ENCODE data around the gene CCDC141. TPM values are rescaled to one million over a fixed set of nuclear protein-coding genes. Genes with fewer than 3 reads are reported as not detected.
"Not testable (repeated sequence)": the region's sequence is repeated elsewhere in the genome, so short reads cannot be mapped to it uniquely, and the experiment has no call there.

CCDC141 gene, protein sequence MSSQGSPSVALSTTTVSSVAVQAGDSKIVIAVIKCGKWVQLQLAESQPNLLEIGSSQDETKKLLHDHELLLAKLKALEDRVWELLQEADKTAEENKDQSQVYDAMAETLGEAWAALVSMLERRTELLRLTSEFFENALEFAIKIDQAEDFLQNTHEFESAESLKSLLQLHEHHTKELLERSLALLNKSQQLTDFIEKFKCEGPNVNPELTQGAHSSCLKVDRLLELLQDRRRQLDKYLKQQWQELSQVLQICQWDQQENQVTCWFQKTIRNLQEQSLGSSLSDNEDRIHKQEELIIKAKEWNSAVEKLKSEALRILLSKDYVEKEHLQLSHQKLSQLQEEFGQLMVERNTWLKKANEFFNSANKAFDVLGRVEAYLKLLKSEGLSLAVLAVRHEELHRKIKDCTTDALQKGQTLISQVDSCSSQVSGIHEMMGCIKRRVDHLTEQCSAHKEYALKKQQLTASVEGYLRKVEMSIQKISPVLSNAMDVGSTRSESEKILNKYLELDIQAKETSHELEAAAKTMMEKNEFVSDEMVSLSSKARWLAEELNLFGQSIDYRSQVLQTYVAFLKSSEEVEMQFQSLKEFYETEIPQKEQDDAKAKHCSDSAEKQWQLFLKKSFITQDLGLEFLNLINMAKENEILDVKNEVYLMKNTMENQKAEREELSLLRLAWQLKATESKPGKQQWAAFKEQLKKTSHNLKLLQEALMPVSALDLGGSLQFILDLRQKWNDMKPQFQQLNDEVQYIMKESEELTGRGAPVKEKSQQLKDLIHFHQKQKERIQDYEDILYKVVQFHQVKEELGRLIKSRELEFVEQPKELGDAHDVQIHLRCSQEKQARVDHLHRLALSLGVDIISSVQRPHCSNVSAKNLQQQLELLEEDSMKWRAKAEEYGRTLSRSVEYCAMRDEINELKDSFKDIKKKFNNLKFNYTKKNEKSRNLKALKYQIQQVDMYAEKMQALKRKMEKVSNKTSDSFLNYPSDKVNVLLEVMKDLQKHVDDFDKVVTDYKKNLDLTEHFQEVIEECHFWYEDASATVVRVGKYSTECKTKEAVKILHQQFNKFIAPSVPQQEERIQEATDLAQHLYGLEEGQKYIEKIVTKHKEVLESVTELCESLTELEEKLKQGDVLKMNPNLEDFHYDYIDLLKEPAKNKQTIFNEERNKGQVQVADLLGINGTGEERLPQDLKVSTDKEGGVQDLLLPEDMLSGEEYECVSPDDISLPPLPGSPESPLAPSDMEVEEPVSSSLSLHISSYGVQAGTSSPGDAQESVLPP (N-terminal part only)
- total RNA-seq, result under 1 TPM; 0.58 to 0.84 (median 0.74) TPM

DNA sequence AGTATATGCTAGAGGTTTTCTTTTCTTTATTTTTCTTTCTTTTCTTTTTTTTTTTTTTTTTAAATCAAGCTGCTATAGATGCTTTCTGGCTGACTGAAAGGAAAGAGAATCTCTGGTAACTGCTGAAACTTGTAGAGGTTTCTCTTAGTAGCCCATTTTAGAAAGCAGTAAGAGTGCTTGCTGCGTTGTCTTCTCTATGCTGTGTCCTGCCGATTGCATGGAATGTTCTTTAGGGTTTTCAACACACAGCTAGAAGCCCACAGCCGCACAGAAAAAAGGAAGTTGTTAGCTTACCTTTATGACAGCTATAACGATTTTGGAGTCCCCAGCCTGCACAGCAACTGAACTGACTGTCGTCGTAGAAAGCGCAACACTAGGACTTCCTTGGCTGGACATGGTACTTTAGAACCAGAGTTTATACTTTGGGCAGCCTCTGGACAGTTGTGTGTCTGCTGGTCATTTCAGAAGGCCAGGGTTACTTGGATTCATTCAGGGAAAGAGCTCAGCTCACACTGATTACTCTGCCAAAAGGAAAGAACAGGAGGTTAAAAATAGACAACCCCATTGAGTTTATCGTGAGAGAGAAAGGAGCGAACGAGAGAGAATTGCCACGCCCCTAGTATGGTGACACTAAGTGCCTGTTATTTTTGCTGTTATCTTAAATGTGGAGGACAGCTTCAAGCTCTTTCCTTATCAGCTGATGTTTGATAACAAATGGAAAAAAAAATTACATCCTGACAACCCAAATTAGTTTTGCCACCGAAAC is at the start of gene CCDC141:
Gene CCDC141, minus strand, starts transcription at position 592 of the 766 bp plus-strand sequence. Its CDS starts 196 bp downstream, at position 396.
- H3K36me3 Mint-ChIP-seq (ENCODE audit: insufficient read depth), result no peaks in the 10 kb centered on the region
- H3K4me3 Mint-ChIP-seq, result peak within 1 kb of the TSS; percentile 86
- H3K9me3 Mint-ChIP-seq, result no peaks in the 10 kb centered on the region
- no peaks in the 10 kb centered on the region for H3K27me3 Mint-ChIP-seq (ENCODE audit: low read depth)
- DNase-seq (no peak), ATAC-seq (peak; percentile 79 to 81)
- H3K4me1 Mint-ChIP-seq (ENCODE audit: low read depth), result peaks cover 41% of the 10 kb centered on the region

DNA sequence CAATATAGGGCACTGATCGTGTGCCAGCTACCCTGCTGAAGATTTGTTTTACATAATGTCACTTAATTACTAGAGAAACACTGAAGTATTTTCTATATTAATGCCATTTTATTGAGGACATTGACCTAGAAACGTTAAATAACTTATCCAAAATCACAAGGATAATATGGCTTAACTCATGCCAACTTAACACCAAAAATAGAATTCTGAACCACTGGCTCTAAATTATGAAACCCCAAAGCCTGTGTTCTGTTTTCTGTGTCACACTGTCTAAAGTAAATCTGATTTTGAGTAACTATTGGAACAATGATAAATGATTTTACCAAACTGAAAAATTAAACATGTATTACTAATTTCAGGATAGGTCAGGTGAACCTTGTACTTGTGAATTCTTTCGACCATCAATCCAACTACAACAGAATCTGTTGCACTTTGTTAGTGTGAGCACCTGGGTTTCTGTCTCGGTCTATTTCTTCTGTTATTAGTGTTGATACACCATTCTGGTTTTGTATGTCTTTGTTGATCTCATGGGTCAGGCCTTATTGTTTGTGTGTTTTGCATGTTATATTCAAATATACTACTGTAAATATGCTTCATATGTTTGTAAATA is 48.2 kb upstream of the CCDC141 start:
- no peaks in the 10 kb centered on the region for H3K9me3 Mint-ChIP-seq
- DNase-seq, result no peak

DNA sequence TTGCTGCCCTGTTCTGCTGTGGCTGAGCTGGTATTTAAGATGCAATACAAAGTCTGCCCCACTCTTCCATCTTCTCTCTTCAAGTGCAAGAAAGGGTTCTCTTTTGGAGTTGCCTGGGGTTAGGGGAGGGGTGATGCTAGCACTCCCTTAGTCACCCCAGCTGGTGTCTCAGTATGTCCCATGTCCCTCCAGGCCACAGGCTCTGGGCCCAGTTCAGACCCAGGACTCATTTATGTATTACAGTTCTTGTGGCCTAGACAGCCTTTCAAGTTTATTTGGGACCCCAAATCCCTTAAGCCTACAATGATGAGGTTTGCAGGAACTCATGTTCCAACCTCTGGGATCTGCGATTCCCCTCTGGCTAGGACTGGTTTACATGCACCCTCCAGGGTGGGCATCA is 47.2 kb upstream of the CCDC141 start:
- DNase-seq (no peak), ATAC-seq (no peak)
- no peaks in the 10 kb centered on the region for H3K27me3 Mint-ChIP-seq (ENCODE audit: low read depth)
- no peaks in the 10 kb centered on the region for H3K36me3 Mint-ChIP-seq (ENCODE audit: insufficient read depth)
- no peak overlapping the region for H3K4me3 Mint-ChIP-seq
- H3K9me3 Mint-ChIP-seq, result no peaks in the 10 kb centered on the region
- H3K4me1 Mint-ChIP-seq (ENCODE audit: low read depth), result peaks cover 18% of the 10 kb centered on the region

More for the DNA sequence above, 48.2 kb upstream of the CCDC141 start:
- no peaks in the 10 kb centered on the region for H3K27me3 Mint-ChIP-seq (ENCODE audit: low read depth)
- no peak overlapping the region for H3K4me3 Mint-ChIP-seq
- peaks cover 18% of the 10 kb centered on the region for H3K4me1 Mint-ChIP-seq (ENCODE audit: low read depth)
- H3K36me3 Mint-ChIP-seq (ENCODE audit: insufficient read depth), result no peaks in the 10 kb centered on the region
- no peak for ATAC-seq

DNA sequence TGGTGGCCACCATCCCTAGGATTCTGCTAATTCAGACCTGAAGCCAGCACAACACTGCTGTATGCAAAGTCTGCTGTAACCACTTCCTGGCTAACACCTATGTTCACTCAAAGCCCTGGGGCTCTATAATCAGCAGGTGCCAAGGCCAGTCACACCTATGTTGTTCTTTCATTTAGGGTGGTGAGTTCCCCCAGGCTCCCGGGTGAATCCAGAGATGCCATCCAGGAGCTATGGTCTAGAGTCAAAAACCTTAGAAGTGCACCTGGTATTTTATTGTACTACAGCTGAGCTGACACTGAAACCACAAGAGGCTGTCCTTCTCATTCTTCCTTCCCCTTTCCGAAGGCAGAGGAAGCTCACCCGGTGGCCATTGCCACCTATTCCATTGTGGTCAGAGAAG is 46.2 kb upstream of the CCDC141 start:
- no peaks in the 10 kb centered on the region for H3K36me3 Mint-ChIP-seq (ENCODE audit: insufficient read depth)
- no peak for DNase-seq
- peak; percentile 23 to 38 for ATAC-seq
- peaks cover 18% of the 10 kb centered on the region for H3K4me1 Mint-ChIP-seq (ENCODE audit: low read depth)
- no peaks in the 10 kb centered on the region for H3K9me3 Mint-ChIP-seq
- H3K27me3 Mint-ChIP-seq (ENCODE audit: low read depth), result no peaks in the 10 kb centered on the region
- H3K4me3 Mint-ChIP-seq, result no peak overlapping the region

DNA sequence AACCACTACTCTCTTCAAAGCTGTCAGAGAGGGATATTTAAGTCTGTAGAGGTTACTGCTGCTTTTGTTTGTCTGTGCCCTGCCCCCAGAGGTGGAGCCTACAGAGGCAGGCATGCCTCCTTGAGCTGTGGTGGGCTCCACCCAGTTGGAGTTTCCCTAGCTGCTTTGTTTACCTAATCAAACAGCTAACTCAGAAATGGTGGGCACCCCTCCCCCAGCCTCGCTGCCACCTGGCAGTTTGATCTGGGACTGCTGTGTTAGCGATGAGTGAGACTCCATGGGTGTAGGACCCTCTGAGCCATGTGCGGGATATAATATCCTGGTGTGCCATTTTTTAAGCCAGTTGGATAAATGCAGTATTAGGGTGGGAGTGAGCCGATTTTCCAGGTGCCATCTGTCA is 43.0 kb upstream of the CCDC141 start:
- not testable (repeated sequence) for H3K27me3 Mint-ChIP-seq (ENCODE audit: low read depth); H3K36me3 Mint-ChIP-seq (ENCODE audit: insufficient read depth); H3K4me3 Mint-ChIP-seq; ATAC-seq; H3K9me3 Mint-ChIP-seq; DNase-seq
- peaks cover 18% of the 10 kb centered on the region for H3K4me1 Mint-ChIP-seq (ENCODE audit: low read depth)

DNA sequence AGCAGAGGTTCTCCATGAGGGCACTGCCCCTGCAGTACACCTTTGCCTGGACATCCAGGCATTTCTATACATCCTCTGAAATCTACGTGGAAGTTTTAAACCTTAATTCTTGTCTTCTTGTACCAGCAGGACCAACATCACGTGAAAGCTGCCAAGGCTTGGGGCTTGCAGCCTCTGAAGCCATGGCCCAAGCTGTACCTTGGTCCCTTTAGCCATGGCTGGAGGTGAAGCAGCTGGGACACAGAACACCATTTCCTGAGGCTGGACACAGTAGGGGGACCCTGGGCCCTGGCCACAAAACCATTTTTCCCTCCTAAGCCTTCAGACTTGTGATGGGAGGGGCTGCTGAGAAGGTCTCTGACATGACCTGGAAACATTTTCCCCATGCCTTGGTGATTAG is 32.8 kb upstream of the CCDC141 start:
- no peak overlapping the region for H3K4me3 Mint-ChIP-seq
- no peaks in the 10 kb centered on the region for H3K27me3 Mint-ChIP-seq (ENCODE audit: low read depth)
- ATAC-seq (no peak), DNase-seq (no peak)
- peaks cover 17% of the 10 kb centered on the region for H3K9me3 Mint-ChIP-seq
- H3K4me1 Mint-ChIP-seq (ENCODE audit: low read depth), result no peaks in the 10 kb centered on the region
- H3K36me3 Mint-ChIP-seq (ENCODE audit: insufficient read depth), result no peaks in the 10 kb centered on the region

DNA sequence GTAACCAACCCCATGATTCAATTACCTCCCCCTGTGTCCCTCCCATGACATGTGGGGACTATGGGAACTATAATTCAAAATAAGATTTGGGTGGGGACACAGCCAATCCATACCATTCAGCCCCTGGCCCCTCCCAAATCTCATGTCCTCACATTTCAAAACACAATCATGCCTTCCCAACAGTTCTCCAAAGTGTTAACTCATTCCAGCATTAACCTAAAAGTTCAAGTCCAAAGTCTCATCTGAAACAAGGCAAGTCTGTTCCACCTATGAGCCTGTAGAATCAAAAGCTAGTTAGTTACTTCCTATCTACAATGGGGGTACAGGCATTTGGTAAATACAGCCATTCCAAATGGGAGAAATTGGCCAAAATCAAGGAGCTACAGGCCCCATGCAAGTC is 32.0 kb upstream of the CCDC141 start:
- H3K36me3 Mint-ChIP-seq (ENCODE audit: insufficient read depth), result no peaks in the 10 kb centered on the region
- no peaks in the 10 kb centered on the region for H3K27me3 Mint-ChIP-seq (ENCODE audit: low read depth)

DNA sequence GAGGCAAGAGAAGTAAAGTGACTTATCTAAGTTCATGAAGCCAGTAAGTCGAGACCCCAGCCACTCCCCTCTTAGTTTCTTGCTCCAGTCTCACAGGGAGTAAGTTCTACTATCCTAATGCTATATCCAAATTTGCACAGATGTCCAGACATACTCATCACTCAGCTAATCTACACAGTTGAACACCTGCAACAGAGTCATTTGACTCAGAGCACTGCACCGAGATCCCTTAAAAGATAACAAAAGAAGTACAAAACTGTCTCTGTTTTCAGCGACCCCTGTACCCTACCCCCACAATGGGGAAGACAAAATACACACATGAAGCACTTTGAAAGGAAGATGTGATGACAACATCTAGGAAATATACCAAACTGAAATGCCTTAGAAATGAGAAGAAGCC is 22.6 kb upstream of the CCDC141 start:
- Mint-ChIP-seq H3K9me3 (peaks cover 6% of the 10 kb centered on the region), H3K27me3 (ENCODE audit: low read depth) (no peaks in the 10 kb centered on the region), H3K36me3 (ENCODE audit: insufficient read depth) (no peaks in the 10 kb centered on the region), H3K4me1 (ENCODE audit: low read depth) (no peaks in the 10 kb centered on the region), H3K4me3 (no peak overlapping the region)
- ATAC-seq (no peak), DNase-seq (no peak)

More for the DNA sequence above, 32.0 kb upstream of the CCDC141 start:
- no peak for ATAC-seq
- H3K4me1 Mint-ChIP-seq (ENCODE audit: low read depth), result no peaks in the 10 kb centered on the region
- H3K4me3 Mint-ChIP-seq, result no peak overlapping the region
- H3K9me3 Mint-ChIP-seq, result peaks cover 22% of the 10 kb centered on the region
- DNase-seq, result no peak

DNA sequence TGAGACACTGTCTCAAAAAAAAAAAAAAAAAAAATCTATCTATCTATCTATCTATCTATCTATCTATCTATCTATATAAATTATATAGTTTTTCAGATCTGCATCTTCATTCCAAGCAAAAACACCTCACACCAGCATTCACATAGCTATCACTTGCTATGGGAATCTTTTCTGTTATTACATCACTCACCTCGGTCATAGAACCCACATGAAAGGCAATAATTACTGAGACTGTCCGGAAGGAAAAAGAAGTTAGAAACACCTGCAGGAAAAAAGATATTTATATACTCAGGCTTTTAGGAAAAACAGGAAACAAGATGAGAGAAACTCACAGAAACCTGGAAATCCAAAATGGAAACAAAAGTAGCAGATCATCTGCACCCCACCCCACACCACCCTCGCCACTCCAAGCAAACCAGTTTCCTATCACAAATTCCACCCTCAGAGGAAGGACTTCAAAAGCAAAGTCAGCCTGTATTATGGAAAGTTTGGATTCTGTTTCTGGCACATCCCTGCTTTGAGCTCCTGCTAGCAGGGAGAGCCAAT is 21.9 kb upstream of the CCDC141 start:
- Mint-ChIP-seq H3K36me3 (ENCODE audit: insufficient read depth) (no peaks in the 10 kb centered on the region), H3K4me1 (ENCODE audit: low read depth) (no peaks in the 10 kb centered on the region), H3K27me3 (ENCODE audit: low read depth) (no peaks in the 10 kb centered on the region), H3K4me3 (no peak overlapping the region), H3K9me3 (peaks cover 3% of the 10 kb centered on the region)
- ATAC-seq (no peak), DNase-seq (no peak)

DNA sequence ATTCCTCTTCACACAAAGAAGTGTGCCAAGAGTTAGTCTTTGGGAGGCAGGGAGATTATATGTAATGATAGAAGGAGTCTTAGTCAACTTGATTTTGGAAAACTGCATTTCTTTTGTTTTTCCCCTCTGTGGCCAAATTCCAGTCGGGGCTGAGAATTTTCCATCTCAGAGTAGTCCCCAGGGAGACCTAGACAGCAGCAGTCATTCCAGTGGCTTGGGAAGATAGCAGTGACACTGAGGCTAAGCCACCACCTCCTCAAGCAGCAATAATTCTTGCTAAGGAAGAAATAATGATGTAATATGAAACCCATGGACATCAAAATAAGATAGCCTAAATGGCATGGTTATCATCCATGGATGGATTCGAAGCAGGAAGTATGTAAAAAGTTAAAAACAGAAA is 21.0 kb upstream of the CCDC141 start:
- DNase-seq (no peak), ATAC-seq (no peak)
- H3K9me3 Mint-ChIP-seq, result peaks cover 3% of the 10 kb centered on the region
- no peaks in the 10 kb centered on the region for H3K4me1 Mint-ChIP-seq (ENCODE audit: low read depth)
- H3K36me3 Mint-ChIP-seq (ENCODE audit: insufficient read depth), result no peaks in the 10 kb centered on the region
- no peaks in the 10 kb centered on the region for H3K27me3 Mint-ChIP-seq (ENCODE audit: low read depth)
- H3K4me3 Mint-ChIP-seq, result no peak overlapping the region

DNA sequence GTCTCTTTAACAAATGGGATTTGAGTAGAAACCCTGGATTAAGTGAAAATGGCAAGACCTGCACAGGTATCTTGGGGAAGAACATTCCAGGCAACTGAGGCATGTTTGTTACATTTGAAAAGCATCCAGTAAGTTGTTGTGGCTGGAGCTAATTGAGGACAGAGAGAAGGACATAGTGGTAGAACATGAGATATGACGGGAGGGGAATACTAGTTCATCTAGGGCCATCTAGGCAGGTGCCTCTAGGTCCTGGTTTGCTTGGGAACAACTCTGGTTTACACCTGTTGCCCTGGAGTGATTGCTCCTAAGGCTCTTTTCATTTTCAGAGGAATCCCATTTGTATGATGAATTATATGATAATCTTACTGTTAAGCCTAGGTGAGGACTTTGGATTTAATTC is 19.7 kb upstream of the CCDC141 start:
- Mint-ChIP-seq H3K4me3 (no peak overlapping the region), H3K27me3 (ENCODE audit: low read depth) (no peaks in the 10 kb centered on the region), H3K36me3 (ENCODE audit: insufficient read depth) (no peaks in the 10 kb centered on the region), H3K4me1 (ENCODE audit: low read depth) (no peaks in the 10 kb centered on the region), H3K9me3 (peaks cover 3% of the 10 kb centered on the region)
- DNase-seq (no peak), ATAC-seq (no peak)

DNA sequence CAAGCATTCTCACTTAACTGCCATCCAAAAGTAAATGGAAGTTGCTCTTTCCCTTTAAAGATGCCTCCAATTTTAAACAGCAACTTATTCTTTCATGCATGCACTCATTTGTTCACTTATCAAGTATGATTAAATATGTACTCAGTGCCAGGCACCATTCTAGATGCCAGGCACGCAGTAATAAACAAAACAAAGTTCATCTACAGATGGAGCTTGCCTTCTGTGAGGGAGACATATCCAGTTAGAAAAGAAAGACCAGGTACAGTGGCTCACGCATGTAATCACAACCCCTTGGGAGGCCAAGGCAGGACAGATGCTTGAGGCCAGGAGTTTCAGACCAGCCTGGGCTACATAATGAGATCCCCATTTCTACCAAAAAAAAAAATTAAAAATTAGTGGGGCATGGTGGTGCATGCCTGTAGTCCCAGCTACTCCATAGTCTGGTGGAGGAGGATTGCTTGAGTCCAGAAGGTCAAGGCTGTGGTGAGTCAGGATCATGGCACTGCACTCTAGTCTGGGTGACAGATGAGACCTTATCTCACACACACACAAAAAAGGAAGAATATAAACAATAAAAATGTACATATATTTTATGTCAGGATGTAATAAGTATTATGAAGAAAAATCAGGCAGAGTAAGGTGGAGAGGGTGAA is 19.2 kb upstream of the CCDC141 start:
- no peaks in the 10 kb centered on the region for H3K27me3 Mint-ChIP-seq (ENCODE audit: low read depth)
- ATAC-seq (no peak), DNase-seq (no peak)
- peaks cover 3% of the 10 kb centered on the region for H3K9me3 Mint-ChIP-seq
- H3K4me1 Mint-ChIP-seq (ENCODE audit: low read depth), result no peaks in the 10 kb centered on the region
- no peak overlapping the region for H3K4me3 Mint-ChIP-seq
- H3K36me3 Mint-ChIP-seq (ENCODE audit: insufficient read depth), result no peaks in the 10 kb centered on the region
